GM06990 (cell line): ENCODE measurements around the gene DTNB.

Experiments
- DNase-seq: peaks from one replicate; pipeline ENCODE4 v3.0.0-alpha.2; 2011; ENCODE audit not compliant: insufficient read length; ENCODE audit errors: extremely low read depth
- H3K27me3 ChIP-seq: replicated peaks from 2 replicates; pipeline ENCODE4 v1.6.0; 2011; ENCODE audit warnings: low read length; ENCODE audit not compliant: control insufficient read depth, insufficient read depth
- H3K36me3 ChIP-seq: 2 replicates; pipeline ENCODE4 v1.5.1; 2011; ENCODE audit warnings: low read length; ENCODE audit not compliant: control insufficient read depth, insufficient read depth
- H3K4me3 ChIP-seq: replicated peaks from 2 replicates; pipeline ENCODE4 v1.5.1; 2011; ENCODE audit warnings: low read depth, mild to moderate bottlenecking, control low read depth, low read length
- CTCF ChIP-seq: IDR thresholded peaks from 2 replicates; pipeline ENCODE4 v1.5.1; 2011; ENCODE audit warnings: low read length, control low read depth, mild to moderate bottlenecking, inconsistent platforms; ENCODE audit not compliant: insufficient read depth, poor library complexity, severe bottlenecking

The DTNB gene

GRCh38 chr2:25673300-25674076, at the start of gene DTNB:
DTNB (minus strand) TSS chr2:25673577; CDS start chr2:25652660, 20,917 bp downstream.
- TF ChIP-seq CTCF, result no peak
- Histone ChIP-seq H3K4me3 (peak within 1 kb of the TSS; percentile 78), H3K27me3 (no peaks in the 10 kb centered on the region; the same call in none of the 2 replicates), H3K36me3 (no peaks in the 10 kb centered on the region)
- peak; percentile 86 for DNase-seq

- H3K4me3 ChIP-seq, result no peak overlapping the region
- no peak for TF ChIP-seq CTCF
- DNase-seq, result no peak
- no peaks in the 10 kb centered on the region; the same call in 1 of the 2 replicates for H3K27me3 ChIP-seq
- no peaks in the 10 kb centered on the region for H3K36me3 ChIP-seq
Measured at GRCh38 chr2:25722224-25722623, 48.8 kb upstream of the DTNB start.

DNA sequence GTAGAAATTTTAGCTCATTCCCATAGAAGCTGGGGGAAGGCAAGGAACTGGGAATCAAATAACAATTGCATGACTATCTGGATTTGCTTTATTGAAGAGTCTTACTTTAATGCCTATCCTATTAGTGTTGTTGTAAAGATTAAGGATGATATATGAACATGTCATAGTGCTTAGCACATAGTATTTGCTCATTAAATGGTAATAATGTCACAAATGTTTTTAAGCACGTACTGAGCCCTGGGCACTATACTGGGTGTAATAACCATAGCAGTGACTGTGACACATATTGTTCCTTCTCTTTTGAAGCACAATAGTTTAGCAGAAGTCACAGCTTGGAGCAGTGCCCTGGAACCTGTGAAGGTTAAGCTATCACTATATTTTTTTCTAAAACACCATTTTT, 47.2 kb upstream of the DTNB start:
- no peaks in the 10 kb centered on the region for H3K36me3 ChIP-seq

DNA sequence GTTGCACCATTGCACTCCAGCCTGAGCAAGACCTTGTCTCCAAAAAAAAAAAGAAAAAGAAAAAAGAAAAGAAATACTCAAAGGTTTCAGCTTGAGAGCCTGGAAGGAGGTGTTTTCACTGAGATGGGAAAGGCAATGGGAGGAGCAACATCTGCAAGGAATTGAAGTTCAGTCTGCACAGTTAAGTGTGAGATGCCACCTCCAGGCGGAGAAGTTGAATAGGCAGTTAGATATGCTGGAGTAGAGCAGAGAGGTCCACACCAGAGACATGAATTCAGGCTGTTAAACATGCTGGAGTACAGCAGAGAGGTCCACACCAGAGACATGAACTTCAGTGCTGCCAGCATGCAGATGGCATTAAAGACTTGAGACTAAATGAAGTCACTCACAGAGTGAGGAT, 41.4 kb upstream of the DTNB start:
- no peak for DNase-seq
- Histone ChIP-seq H3K36me3 (no peaks in the 10 kb centered on the region), H3K4me3 (no peak overlapping the region), H3K27me3 (no peaks in the 10 kb centered on the region)
- no peak for TF ChIP-seq CTCF

More for the DNA sequence above, 47.2 kb upstream of the DTNB start:
- no peak for TF ChIP-seq CTCF
- Histone ChIP-seq H3K27me3 (no peaks in the 10 kb centered on the region; the same call in 1 of the 2 replicates), H3K4me3 (no peak overlapping the region)
- DNase-seq, result no peak

GRCh38 chr2:25712455-25712854, 39.1 kb upstream of the DTNB start:
- TF ChIP-seq CTCF, result no peak
- Histone ChIP-seq H3K27me3 (no peaks in the 10 kb centered on the region), H3K4me3 (no peak overlapping the region), H3K36me3 (no peaks in the 10 kb centered on the region)
- no peak for DNase-seq
